HG03280 (cell line): ENCODE results near the gene CELF5.
"Not testable (repeated sequence)": the region's sequence is repeated elsewhere in the genome, so short reads cannot be mapped to it uniquely, and the experiment has no call there.

Source experiments
- ATAC-seq: cut with Tn5 transposase; IDR thresholded peaks from one replicate; pipeline ENCODE4 v1.9.1; 2021; ENCODE audit warnings: mild to moderate bottlenecking, moderate library complexity; ENCODE audit not compliant: unreplicated experiment

The CELF5 gene

DNA sequence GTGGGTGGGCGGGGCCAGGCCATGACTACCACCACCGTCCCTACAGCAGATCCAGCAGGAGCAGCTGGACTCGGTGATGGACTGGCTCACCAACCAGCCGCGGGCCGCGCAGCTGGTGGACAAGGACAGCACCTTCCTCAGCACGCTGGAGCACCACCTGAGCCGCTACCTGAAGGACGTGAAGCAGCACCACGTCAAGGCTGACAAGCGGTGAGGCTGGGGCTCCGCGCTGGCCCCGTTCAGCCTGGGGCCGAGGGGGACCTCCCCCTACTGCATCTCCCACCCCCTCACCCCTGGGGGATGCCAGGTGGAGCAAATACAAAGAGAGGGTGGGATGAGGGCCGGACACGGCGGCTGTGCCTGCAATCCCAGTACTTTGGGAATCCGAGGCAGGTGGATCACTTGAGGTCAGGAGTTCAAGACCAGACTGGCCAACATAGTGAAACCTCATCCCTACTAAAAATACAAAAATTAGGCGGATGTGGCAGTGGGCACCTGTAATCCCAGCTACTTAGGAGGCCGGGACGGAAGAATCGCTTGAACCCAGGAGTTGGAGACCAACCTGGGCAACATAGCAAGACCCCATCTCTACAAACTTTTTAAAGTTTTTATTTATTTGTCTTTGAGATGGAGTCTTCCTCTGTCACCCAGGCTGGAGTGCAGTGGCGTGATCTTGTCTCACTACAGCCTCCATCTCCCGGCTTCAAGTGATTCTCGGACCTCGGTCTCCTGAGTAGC, 18.1 kb upstream of the CELF5 start:
- no peak for ATAC-seq

DNA sequence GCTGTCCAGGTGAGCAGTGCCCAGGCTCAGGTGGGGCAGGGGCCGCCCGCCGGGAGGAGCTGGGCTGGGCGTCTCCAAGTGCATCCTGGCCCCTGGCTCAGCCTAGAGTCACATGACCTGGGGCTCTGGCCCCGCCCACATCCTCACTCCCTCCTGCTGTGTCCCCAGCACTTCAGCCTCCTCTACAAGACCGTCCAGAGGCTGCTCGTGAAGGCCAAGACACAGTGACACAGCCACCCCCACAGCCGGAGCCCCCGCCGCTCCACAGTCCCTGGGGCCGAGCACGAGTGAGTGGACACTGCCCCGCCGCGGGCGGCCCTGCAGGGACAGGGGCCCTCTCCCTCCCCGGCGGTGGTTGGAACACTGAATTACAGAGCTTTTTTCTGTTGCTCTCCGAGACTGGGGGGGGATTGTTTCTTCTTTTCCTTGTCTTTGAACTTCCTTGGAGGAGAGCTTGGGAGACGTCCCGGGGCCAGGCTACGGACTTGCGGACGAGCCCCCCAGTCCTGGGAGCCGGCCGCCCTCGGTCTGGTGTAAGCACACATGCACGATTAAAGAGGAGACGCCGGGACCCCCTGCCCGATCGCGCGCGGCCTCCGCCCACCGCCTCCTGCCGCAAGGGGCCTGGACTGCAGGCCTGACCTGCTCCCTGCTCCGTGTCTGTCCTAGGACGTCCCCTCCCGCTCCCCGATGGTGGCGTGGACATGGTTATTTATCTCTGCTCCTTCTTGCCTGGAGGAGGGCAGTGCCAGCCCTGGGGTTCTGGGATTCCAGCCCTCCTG, 16.8 kb upstream of the CELF5 start:
- no peak for ATAC-seq

DNA sequence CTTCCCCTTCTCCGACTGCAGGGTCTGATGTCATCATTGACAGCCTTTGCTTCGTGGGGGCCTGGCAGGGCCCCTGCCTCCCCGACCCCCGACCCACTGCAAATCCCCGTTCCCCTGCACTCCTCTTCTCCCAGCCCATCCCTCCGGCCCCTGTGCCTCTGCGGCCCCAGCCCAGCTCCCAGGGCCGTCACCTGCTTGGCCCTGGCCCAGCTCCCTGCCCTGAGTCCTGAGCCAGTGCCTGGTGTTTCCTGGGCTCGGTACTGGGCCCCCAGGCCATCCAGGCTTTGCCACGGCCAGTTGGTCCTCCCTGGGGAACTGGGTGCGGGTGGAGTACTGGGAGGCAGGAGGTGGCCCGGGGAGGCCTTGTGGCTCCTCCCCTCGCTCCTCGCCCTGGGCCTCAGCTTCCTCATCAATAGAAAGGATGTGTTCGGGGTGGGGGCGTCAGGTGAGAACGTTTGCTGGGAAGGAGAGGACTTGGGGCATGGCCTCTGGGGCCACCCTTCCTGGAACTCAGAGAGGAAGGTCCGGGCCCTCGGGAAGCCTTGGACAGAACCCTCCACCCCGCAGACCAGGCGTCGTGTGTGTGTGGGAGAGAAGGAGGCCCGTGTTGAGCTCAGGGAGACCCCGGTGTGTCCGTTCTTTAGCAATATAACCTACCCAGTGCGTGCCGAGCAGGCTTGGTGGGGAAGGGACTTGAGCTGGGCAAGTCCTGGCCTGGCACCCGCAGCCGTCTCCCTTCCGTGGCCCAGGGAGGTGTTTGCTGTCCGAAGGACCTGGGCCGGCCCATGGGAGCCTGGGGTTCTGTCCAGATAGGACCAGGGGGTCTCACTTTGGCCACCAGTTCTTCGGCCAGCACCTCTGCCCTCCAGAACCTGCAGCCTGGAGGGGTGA, 15.9 kb upstream of the CELF5 start:
- no peak for ATAC-seq

DNA sequence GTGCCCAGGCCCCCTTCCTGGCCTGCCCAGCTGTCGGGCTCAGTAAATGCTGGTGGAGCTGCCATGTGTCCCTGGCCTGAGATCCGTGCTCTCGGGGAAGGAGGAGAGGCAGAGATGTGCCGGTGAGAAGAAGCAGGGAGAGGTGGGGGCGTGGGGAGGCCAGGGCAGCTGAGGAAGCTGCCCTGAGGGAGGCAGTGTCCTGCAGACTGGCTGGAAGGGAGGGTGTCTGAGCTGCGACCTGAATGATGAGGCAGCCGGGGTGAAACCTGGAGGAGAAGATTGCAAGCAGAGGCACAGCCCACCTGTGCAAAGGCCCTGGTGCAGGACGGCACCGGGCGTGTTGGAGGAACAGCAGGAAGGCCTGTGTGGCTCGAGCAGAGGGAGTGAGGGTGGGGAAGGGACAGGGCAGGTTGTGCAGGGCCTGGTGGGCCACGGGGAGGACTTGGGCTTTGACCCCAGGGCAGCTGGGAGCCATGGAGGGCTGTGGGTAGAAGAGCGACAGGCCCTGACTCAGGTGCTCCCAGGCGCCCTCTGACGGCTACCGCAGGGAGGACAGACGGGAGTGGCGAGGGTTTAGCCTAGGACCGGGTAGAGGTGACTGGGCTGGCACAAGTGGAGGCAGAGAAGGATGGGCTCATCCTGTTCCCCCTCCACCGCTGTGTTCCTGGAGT, 14.0 kb upstream of the CELF5 start:
- ATAC-seq = no peak

DNA sequence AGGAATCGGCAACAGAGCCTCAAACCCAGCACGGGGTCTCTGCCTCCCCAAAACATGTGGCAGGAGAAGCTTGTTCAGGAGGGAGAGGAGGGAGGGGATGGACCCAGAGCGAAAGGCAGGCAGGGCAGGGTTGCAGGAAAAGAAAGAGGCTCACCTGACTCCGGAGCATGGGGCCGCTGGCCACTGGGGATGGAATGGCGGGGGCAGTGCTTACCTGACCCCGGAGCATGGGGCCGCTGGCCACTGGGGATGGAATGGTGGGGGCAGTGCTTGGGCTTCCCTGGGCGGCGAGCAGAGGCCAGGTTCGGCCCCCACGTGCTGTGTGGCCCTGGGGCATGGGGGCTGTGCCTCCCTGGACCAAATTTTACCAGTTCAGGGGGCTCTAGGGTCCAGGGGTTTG, 13.3 kb upstream of the CELF5 start:
- ATAC-seq = no peak

DNA sequence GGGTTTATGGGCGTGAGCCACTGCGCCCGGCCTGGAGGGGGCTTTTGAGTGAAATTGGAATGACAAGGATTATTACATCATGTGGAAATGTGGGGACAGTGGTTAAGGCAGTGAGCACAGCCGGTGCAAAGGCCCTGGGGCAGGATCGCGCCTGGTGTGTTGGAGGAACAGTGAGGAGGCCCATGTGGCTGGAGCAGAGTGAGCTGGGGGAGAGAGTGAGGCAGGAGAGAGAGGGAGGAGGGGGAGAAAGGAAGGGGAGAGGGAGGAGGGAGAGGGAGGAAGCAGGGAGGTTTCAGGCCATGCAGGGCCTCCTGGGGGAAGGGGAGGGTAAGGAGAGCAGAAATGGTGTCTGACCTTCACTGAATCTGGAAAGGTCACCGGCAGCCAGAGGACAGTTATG, 11.3 kb upstream of the CELF5 start:
- no peak for ATAC-seq

DNA sequence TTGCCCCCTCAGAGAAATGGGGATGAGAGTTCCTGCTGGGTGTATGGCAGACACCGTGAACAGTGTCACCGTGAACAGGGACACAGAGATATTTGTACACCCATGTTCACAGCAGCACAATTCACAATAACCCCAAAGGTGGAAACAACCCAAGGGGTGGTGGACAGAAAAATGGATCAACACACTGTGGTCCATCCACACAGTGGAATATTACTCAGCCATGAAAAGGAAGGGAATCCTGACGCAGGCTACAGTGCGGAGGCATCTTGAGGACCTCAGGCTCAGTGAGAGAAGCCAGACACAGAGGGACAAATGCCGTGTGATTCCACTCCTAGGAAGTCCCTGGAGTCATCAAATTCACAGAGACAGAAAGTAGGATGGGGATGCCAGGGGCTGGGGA, 7.6 kb upstream of the CELF5 start:
- ATAC-seq = no peak

DNA sequence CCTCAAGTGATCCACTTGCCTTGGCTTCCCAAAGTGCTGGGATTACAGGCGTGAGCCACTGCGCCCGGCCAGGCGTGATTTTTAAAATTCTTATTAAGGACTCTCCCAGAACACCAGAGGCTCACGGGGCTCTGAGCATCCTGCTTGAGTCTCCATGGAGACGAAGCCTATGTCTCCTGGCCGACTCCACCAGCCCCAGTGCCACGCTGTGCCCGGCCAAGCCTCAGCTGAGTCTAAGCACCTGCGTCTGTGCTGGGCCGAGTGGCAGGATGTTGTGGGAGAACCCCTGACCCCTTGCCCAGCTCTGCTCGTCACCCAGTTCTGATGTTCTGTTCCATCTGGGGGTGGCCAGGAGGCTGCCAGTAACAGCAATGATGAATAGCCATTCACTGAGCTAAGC, 3.9 kb upstream of the CELF5 start:
- no peak for ATAC-seq

DNA sequence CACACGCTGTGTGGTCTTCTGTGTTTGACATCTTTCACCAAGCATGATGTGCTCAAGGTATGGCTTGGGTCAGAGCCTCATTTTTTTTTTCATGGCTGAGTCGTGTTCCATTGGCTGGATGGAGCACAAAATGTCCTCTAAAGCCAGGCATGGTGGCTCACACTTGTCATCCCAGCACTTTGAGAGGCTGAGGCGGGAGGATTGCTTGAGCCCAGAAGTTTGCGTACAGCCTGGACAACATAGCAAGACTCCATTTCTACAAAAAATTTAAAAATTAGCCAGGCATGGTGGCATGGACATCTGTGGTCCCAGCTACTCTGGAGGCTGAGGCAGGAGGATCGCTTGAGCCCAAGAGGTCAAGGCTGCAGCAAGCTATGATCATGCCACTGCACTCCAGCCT, 2.9 kb upstream of the CELF5 start:
- not testable (repeated sequence) for ATAC-seq

DNA sequence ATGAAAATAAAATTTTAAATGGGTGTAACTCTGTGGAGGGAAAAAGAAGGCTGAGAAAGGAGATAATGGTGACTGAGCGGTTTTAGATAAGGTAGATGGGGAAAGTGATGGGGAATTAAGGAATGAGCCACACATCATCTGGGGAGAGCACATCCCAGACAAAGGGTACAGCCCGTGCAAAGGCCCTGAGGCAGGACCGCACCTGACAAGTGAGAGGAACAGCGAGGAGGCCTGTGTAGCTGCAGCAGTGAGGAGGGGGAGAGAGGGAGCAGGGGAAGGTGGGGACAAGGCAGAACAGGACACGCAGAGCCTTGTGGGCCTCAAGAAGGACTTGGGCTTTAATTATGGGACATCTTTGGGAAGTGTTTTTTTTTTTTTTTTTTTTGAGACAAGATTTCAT, 1.8 kb upstream of the CELF5 start:
- no peak for ATAC-seq

DNA sequence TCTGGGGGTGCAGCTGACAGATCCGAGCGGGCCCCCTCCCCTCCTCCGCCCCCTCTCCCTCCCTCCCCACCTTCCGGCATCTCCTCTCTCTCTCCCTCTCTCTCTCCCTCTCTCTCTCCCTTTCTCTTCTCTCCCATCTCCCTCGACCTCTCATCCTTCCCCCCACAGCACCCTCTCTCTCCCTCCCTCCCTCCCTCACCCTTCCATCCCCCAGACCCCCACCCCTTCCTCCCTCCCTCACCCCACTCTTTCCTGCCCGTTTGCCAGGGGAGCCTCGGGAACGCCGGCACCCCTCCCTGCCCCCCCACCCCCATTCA, 666 bp downstream of the CELF5 start:
- no peak for ATAC-seq

DNA sequence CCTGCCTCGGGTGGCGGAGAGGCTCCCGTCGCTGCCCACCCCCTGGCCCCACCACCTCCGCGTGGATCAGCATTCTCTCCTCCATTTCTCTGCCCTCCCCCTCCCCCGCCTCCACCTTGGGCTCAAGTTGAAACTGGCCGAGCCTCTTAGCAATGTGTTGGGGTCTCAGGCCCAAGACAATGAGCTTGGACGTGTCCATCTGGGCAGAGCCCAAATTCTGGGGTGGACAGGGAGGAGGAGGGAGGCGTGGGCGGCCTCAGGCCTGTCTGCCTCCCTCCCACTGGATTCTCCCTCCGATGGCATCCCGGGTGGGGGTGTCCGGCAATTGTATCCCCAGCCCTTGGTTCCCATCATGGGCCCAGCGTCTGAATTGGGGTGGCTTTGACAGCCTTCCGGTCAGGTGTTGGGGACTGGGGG, 1.2 kb downstream of the CELF5 start:
- ATAC-seq = no peak

DNA sequence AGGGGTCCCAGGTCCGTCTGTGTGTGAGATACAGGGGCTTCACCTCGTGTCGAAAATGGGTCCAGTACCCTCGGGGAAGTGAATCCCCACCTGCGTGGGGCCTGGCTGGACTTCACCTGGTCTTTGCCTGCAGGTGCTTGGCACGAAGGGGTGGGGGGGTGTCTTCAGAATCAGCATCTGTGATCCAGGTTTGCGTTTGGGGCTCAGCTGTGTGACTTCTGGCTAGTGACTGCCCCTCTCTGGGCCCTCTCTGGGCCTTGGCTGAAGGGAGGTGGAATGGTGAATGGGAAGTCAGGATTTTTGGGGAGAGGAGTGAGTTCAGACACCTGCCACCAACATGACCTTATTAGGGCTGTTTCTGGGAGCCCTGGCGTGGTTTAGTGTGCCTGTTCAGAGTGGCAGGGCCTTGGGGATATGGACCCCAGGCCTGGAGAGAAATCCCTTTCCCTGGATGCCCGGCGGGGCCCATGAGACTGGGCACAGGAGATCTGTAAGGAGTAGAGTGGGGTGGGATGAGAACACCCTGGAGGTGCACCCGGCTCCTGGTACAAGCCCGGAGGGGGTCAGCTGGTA, 2.7 kb downstream of the CELF5 start:
- no peak for ATAC-seq

DNA sequence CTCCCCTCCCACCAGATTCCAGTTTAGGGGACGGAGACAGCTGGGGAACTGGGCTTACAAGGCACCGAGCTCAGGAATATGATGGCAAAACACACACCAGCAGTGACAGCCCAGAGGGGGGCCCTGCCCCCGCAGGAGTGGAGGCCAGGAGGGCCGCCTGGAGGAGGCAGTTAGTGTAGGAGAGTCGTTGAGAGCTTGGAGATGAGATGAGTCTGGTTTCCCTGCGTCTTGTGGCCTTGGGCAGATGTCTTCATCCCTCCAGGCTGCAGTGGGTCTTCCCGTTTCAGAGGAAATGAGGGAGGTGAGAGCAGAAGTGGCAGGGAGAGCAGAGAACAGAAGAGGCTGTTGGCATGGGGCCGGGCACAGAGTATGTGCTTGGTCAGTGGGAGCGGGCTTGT, 4.9 kb downstream of the CELF5 start:
- ATAC-seq = no peak

DNA sequence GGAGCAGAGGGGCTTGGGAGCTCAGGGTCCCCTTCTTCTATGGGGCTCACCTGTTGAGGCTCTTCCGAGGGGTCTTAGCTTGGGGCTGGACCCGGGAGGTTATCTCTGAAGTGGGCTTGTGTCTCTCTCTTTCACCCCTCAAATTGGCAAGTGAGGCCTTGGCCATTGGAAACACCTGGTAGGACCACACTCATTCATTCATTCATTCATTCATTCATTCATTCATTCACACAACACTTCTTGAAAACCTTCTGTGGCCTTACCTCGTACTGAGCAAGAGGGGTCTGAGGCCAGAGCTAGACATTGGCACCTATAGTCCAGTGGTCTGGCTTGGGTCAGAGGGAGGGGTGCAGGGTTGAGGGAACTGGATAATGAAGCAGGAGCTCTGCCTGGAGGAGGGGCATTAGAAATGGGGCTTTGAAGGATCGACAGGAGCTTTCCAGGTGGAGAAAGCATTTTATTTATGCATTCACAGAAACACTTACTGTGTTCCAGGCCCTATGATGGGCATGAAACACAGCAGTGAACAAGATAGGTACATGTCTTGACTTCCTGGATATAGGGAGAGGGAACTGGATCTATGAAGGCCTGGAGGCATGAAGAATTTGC, 5.5 kb downstream of the CELF5 start:
- ATAC-seq = no peak

DNA sequence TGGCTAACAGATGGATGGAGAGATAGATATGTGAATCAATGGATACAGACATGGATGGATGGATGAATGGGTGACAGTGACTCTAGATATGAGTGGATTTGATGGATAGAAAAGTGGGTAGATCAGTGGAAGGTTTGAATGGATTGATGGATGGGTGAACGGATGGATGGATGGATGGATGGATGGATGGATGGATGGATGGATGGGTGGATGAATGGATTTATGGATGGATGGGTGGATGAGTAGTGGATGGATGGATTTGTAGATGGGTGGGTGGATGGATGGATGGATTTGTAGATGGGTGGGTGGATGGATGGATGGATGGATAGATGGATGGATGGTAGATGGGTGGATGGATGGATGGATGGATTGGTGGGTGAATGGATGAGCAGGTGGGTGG, 6.8 kb downstream of the CELF5 start:
- ATAC-seq = no peak

DNA sequence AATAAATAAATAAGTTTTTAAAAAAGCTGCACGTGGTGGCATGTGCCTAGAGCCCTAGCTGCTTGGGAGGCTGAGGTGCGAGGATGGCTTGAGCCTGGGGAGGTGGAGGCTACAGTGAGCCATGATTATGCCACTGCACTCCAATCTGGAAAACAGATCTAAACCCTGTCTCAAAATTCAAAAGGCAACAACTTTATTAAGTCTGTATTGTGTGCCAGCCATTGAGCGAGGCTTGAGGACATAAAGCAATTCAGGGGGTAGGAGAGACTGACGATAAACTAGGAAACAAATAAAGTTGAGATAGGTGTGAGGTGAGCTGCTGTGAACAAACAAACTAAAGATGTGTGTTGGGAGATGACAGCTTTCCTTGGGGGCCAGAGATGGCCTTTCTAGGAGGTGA, 8.7 kb downstream of the CELF5 start:
- ATAC-seq = no peak

DNA sequence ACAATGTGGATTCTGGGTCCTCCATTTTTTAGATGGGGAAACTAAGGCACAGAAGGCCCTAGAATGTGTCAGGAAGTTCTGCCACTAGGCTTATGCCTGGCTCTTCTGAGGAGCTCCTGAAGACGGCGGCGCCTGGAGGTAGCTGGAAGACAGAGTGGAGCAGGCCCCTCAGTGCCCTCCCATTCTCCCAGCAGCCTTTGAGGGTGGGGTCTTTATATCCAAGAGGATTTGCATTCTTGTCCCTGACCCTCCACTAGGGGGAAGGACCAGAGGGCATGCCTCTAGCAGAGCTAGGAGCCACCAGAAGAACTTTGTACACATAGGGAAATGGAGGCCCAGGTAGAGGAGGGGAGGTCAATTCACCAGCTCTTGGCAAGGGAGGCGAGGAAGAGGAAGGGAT, 9.4 kb downstream of the CELF5 start:
- ATAC-seq = no peak

DNA sequence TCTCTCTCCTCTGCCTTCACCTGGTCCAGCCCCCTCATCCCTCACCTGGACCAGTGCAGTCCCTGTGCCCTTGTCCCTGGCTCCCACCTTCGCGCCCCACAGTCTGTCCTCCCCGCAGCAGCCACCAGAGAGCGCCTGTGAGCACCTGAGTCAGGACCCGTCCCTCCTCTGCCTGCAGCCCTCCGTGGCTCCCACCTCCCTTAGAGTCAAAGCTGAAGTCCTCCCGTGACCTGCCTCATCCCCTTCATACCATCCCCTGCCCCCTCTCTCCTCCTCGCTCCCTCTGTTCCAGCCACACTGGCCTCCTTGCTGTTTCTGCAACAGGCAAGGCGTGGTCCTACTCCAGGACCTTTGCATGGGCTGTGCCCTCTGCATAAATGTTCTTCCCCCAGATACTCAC, 10.3 kb downstream of the CELF5 start:
- ATAC-seq = no peak

DNA sequence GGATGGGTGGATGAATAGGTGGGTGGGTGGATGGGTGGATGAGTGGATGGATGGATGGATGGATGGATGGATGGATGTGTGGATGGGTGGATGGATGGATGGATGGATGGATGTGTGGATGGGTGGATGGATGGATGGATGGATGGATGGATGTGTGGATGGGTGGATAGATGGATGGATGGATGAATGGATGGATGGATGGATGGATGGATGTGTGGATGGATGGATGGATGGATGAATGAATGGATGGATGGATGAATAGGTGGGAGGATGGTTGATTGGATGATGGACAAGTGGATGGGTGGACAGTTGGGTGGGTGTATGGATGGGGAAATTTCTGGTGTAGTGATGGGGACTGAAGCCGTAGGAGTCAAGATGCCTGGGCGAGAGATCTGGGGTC, 11.1 kb downstream of the CELF5 start:
- ATAC-seq = not testable (repeated sequence)
